ENCODE measurements around the gene SNAPC4.
A peak's percentile ranks its signal among the peaks of the same experiment; 100 is the strongest.
"Not testable (repeated sequence)": the region's sequence is repeated elsewhere in the genome, so short reads cannot be mapped to it uniquely, and the experiment has no call there.

The SNAPC4 gene

GRCh38 chr9:136409557-136410455 lies 9.8 kb upstream of the SNAPC4 start:
- DNase-seq, result peak in 10 of 56 donors; percentile 13 to 37 (median 30)

- DNase-seq, result no peak
These were observed 7.9 kb upstream of the SNAPC4 start for GRCh38 chr9:136407911-136408310.

- DNase-seq, result not testable (repeated sequence)
These were observed 7.1 kb upstream of the SNAPC4 start for GRCh38 chr9:136407061-136407460.

GRCh38 chr9:136405904-136406303 lies 5.9 kb upstream of the SNAPC4 start:
- DNase-seq, result not testable (repeated sequence)

GRCh38 chr9:136405481-136405880 lies 5.5 kb upstream of the SNAPC4 start:
- no peak for DNase-seq

- DNase-seq, result no peak
These were observed 4.8 kb upstream of the SNAPC4 start for GRCh38 chr9:136404801-136405136.

GRCh38 chr9:136403915-136404800 lies 4.2 kb upstream of the SNAPC4 start:
- DNase-seq, result no peak

GRCh38 chr9:136403538-136403914 lies 3.6 kb upstream of the SNAPC4 start:
- no peak for DNase-seq

- no peak for DNase-seq
These were observed 2.1 kb upstream of the SNAPC4 start for GRCh38 chr9:136402067-136402466.

GRCh38 chr9:136401173-136401922 lies 1.4 kb upstream of the SNAPC4 start:
- DNase-seq, result no peak

- DNase-seq, result peak in 1 of 56 donors; percentile 24
These were observed 563 bp downstream of the SNAPC4 start for GRCh38 chr9:136399176-136400037.

GRCh38 chr9:136398286-136398685 lies 1.7 kb downstream of the SNAPC4 start:
- no peak for DNase-seq

GRCh38 chr9:136397643-136398042 lies 2.3 kb downstream of the SNAPC4 start:
- DNase-seq, result no peak

- no peak for DNase-seq
These were observed 3.8 kb downstream of the SNAPC4 start for GRCh38 chr9:136396219-136396515.

GRCh38 chr9:136395345-136396218 lies 4.4 kb downstream of the SNAPC4 start:
- DNase-seq, result no peak

- DNase-seq, result no peak
These were observed 5.0 kb downstream of the SNAPC4 start for GRCh38 chr9:136395020-136395340.

- no peak for DNase-seq
These were observed 5.5 kb downstream of the SNAPC4 start for GRCh38 chr9:136394312-136395019.

- DNase-seq, result no peak
These were observed 6.4 kb downstream of the SNAPC4 start for GRCh38 chr9:136393531-136393930.
